ENCODE data around the gene ZNF365. TPM values are rescaled to one million over a fixed set of nuclear protein-coding genes. Genes with fewer than 3 reads are reported as not detected.

The ZNF365 gene
- total RNA-seq, 1 donor: 8.2 TPM

DNA sequence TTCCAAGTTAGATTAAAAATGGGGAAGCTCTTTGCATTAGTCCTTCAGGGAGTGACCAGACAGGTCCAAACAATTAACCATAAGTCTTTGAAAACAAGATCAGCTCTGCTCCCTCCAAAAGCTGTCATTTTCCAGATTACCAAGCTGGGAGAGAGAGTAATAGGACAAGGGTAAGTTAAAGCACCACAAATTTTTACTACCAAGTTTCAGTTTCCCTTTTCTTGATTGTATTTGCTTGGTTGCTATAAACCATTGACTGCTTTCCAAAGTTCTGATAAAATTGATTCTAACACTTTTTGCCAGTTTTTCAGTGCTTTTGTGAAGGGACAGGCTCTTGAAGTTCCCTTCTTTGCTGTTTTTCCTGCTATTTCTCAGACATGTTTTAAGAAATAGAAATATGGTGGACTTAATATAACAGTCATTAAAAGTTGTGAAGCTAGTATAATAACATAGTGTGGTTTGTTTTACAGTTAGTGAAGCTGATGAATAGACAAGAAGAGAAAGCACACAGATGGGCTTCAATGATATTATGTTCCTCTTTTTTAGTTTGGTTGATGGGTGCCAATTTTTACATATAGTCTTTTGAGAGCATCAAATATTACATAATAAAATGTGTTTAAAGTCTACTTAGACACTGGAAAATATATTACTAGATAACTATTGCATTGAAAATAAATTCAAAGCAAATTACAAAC is 40.0 kb upstream of the ZNF365 start:
- no peak for DNase-seq (ENCODE audit: low read depth)
- no peak overlapping the region for H3K4me3 ChIP-seq (ENCODE audit: low read depth, low read length)
- TF ChIP-seq, protein P1, sequence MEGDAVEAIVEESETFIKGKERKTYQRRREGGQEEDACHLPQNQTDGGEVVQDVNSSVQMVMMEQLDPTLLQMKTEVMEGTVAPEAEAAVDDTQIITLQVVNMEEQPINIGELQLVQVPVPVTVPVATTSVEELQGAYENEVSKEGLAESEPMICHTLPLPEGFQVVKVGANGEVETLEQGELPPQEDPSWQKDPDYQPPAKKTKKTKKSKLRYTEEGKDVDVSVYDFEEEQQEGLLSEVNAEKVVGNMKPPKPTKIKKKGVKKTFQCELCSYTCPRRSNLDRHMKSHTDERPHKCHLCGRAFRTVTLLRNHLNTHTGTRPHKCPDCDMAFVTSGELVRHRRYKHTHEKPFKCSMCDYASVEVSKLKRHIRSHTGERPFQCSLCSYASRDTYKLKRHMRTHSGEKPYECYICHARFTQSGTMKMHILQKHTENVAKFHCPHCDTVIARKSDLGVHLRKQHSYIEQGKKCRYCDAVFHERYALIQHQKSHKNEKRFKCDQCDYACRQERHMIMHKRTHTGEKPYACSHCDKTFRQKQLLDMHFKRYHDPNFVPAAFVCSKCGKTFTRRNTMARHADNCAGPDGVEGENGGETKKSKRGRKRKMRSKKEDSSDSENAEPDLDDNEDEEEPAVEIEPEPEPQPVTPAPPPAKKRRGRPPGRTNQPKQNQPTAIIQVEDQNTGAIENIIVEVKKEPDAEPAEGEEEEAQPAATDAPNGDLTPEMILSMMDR (IDR thresholded peaks at IDR 0.05; ENCODE audit: insufficient read depth, low read depth, low read length): no peak

DNA sequence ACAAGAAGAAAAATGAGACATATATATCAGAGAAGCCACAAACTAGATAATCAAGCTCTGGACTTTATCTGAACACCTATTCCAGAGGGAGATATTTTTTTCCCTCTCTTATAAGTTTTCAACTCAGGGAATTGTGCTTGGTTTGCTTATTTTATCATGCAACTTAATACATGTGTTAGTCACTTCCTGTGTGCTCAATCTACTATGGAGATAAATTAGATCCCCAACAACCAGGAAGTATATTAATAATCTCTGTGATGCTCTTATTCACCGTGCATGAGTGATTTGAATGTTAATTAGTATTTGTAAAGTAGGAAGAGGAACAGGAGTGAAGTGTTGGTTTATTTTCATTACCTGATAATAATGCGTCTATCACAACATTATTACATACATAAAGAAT is 38.8 kb upstream of the ZNF365 start:
- peak; percentile 6 for DNase-seq (ENCODE audit: low read depth)
- H3K4me3 ChIP-seq (ENCODE audit: low read depth, low read length): no peak overlapping the region
- TF ChIP-seq, protein P1 (IDR thresholded peaks at IDR 0.05; ENCODE audit: insufficient read depth, low read depth, low read length): no peak

DNA sequence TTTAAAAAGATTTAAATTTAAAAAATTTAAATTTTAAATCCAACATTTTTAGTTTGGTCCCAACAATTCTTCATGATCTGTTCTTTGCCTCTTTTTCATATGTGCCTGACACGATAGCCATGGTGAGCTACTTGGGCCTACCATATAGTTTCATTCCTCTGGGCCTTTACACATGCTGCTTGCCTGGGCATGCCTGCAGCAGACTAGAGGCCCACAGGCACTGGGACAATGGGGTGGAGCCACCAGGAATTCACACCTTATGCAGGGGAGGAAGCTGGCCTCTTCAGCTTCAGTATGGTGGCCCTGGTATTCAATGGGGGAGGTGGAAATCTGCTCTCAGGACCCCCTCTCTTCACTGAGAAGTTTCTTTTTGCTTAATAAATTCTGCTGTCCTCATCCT is 37.8 kb upstream of the ZNF365 start:
- TF ChIP-seq, protein P1 (IDR thresholded peaks at IDR 0.05; ENCODE audit: insufficient read depth, low read depth, low read length): no peak
- no peak for DNase-seq (ENCODE audit: low read depth)
- H3K4me3 ChIP-seq (ENCODE audit: low read depth, low read length): no peak overlapping the region

DNA sequence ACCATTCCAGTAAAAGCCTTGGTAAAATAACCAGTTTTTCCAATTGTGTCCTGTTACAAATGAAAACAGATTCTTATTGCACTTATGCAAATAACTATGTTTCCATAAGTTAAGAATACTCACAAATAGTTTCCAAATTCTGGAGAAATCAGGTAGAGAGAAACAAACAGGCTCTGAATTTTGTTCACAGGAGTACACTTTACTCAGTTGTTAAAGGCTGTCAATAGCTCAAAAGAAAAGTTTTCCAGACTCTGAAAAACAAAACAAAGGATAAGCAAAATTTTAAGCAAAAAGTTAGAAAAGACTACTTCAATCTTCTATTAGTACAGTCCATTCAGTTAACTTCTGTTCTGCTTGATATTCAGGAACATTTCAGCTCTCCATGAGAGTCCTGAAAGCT is 32.8 kb upstream of the ZNF365 start:
- DNase-seq (ENCODE audit: low read depth): no peak

DNA sequence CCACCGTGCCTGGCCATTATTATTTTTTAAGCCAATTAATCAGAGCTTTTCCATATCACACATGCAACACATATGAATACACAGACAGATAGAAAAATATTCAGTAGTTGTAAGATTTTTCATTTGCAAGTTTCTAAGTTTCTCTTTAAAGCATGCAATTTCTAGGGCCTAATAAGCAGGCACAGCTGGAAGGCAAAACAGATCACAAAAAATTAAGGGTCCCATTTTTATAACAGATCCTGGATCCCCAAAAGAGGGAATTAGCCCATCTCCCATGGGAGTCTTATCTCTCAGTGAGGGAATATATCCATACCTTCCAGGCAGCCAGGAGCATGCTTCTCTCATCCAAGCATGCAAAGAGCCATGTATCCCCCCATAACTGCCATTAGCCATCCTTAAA is 31.2 kb upstream of the ZNF365 start:
- DNase-seq (ENCODE audit: low read depth): no peak
- TF ChIP-seq, protein P1 (IDR thresholded peaks at IDR 0.05; ENCODE audit: insufficient read depth, low read depth, low read length): no peak
- no peak overlapping the region for H3K4me3 ChIP-seq (ENCODE audit: low read depth, low read length)

More for the DNA sequence above, 32.8 kb upstream of the ZNF365 start:
- H3K4me3 ChIP-seq (ENCODE audit: low read depth, low read length): no peak overlapping the region
- TF ChIP-seq, protein P1 (IDR thresholded peaks at IDR 0.05; ENCODE audit: insufficient read depth, low read depth, low read length): no peak

DNA sequence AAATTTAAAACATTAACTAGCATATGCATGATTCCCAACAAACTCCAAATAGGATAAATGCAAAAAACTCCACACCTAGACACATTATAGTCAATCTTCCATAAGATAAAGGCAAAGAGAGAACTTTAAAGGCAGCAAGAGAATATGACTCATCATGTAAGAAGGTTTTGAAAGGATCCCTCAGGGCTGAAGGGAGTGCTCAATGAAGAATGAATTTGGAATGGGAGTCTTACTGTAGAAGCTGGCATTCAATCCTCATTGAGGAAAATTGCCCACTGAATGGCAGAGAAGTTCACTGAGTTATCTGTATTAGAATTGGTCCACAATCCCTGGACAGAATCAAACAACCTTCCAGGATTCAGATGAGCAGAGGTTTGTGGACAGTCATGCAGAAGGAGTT is 26.1 kb upstream of the ZNF365 start:
- TF ChIP-seq, protein P1 (IDR thresholded peaks at IDR 0.05; ENCODE audit: insufficient read depth, low read depth, low read length): no peak
- no peak overlapping the region for H3K4me3 ChIP-seq (ENCODE audit: low read depth, low read length)
- no peak for DNase-seq (ENCODE audit: low read depth)
